HepG2 (cell line): ENCODE data around the gene CYSRT1.

Experiments used
- MAFF ChIP-seq: IDR thresholded peaks from 2 replicates; pipeline ENCODE4 v1.6.1; 2011; ENCODE audit warnings: low read depth, low read length, improper control_type of control experiment
- NRL ChIP-seq: sonication (generic); formaldehyde crosslinking; IDR thresholded peaks from 2 replicates; pipeline ENCODE4 v1.5.0; 2020; ENCODE audit warnings: missing genetic modification reagents, mild to moderate bottlenecking, moderate library complexity, borderline replicate concordance
- ZHX1 ChIP-seq: sonication (generic); formaldehyde crosslinking; IDR thresholded peaks from 2 replicates; pipeline ENCODE4 v1.8.1; 2022; ENCODE audit warnings: low read depth, mild to moderate bottlenecking, missing genetic modification reagents
- ZNF572 ChIP-seq: sonication (generic); formaldehyde crosslinking; IDR thresholded peaks from 2 replicates; pipeline ENCODE4 v1.5.1; 2020; ENCODE audit warnings: mild to moderate bottlenecking, missing genetic modification reagents
- TF ChIP-seq, protein P1 (sequence below): sonication (generic); formaldehyde crosslinking; conservative IDR thresholded peaks from 2 replicates; pipeline ENCODE4 v1.4.0; 2020; ENCODE audit warnings: missing genetic modification reagents

DNA sequence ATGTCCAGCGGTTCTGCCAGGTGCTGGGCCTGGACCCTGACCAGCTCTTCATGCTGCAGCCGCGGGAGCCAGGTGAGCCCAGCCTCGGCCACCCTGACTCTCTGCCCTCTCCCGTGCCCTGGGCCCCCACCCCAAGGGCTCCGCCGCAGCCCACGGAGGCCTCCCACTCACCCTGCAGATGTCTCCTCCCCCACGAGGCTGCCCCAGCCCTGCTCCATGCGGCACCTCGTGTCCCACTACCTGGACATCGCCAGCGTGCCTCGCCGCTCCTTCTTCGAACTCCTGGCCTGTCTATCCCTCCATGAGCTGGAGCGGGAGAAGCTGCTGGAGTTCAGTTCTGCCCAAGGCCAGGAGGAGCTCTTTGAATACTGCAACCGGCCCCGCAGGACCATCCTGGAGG is 10.4 kb upstream of the CYSRT1 start:
- TF ChIP-seq MAFF = no peak
- TF ChIP-seq ZHX1 (CRISPR knock-in tag) = no peak
- TF ChIP-seq NRL (CRISPR knock-in tag) = no peak
- no peak for TF ChIP-seq ZNF572
- TF ChIP-seq, protein P1, sequence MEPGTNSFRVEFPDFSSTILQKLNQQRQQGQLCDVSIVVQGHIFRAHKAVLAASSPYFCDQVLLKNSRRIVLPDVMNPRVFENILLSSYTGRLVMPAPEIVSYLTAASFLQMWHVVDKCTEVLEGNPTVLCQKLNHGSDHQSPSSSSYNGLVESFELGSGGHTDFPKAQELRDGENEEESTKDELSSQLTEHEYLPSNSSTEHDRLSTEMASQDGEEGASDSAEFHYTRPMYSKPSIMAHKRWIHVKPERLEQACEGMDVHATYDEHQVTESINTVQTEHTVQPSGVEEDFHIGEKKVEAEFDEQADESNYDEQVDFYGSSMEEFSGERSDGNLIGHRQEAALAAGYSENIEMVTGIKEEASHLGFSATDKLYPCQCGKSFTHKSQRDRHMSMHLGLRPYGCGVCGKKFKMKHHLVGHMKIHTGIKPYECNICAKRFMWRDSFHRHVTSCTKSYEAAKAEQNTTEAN (CRISPR knock-in tag) = no peak
